HG03097 (cell line): ENCODE data around the gene RAPGEF2.
"Not testable (repeated sequence)": the region's sequence is repeated elsewhere in the genome, so short reads cannot be mapped to it uniquely, and the experiment has no call there.

Source experiments
- ATAC-seq: cut with Tn5 transposase; IDR thresholded peaks from one replicate; pipeline ENCODE4 v1.9.1; 2021; ENCODE audit not compliant: unreplicated experiment, low FRiP score

The RAPGEF2 gene

GRCh38 chr4:159158083-159158617, 55.3 kb downstream of the RAPGEF2 start:
- no peak for ATAC-seq

DNA sequence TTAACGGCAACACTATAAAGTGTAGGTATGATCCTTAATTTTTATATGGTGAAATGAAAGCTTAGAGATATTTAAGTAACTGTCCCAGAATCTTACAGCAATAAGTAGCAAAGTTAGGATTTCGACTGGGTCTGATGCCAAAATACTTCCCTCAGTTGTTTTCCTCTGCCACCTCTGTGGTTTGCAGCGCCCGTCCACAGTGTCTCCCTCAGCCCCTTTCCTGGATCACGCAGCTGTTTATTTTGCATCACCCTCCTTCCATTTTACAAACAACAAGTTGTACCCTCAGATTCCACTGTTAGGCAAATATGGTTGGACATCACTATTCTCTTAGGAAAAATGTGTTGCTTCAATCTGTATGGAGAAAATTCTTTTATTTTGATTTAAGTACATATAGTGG, 56.1 kb downstream of the RAPGEF2 start:
- ATAC-seq: no peak

DNA sequence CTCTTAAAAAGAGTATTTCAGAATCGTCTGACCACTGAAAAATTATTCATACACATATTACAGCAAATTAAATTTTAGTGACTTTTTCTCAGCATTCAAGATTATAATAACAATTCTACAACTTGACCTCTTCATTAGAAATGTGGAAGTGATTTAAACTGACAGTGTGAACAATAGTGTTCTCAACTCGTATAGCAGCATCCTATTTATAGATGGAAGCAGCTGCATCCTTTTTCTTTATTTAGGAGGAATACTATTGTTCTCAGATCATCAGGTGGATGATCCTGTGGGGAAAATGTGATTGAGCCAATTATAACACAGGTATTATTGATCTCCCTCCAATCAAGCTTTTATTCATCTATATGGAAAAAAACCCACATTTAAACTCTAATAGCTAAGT, 56.7 kb downstream of the RAPGEF2 start:
- ATAC-seq: no peak

- ATAC-seq: no peak
These were observed 57.4 kb downstream of the RAPGEF2 start for GRCh38 chr4:159160242-159160641.

DNA sequence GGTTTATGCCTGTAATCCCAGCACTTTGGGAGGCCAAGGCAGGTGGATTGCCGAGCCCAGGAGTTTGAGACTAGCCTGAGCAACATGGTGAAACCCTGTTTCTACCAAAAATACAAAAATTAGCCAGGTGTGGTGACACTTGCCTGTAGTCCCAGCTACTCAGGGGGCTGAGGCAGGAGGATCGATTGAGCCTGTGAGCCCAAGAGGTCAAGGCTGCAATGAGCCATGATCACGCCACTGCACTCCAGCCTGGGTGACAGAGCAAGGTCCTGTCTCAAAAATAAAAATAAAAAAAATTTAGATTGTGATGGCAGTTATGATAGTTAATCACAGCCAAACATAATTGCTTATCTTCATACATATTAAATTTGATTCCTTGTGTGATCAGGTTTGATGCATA, 58.6 kb downstream of the RAPGEF2 start:
- ATAC-seq: not testable (repeated sequence)

- no peak for ATAC-seq
These were observed 59.7 kb downstream of the RAPGEF2 start for GRCh38 chr4:159162576-159162975.

GRCh38 chr4:159163521-159163920, 60.6 kb downstream of the RAPGEF2 start:
- ATAC-seq: no peak

GRCh38 chr4:159169404-159170302, 66.8 kb downstream of the RAPGEF2 start:
- ATAC-seq: no peak

DNA sequence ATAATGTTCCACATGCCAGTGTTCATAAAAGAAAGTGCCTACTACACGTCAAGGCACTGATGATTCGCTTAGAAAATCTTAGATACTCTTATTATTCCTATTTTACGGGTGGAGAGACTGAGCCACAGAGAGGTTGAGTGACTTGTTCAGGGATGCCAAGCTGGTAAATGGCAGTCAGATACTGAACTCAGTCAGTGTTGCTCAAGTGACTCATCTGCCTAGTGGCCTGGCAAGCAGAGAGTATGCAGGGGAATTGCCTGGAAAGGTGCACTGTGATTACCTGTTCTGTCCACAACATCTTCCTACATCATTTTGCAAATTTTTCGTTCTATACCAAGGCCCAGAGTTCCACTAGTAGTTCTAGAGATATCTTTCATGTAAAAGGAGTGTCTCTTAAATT, 68.4 kb downstream of the RAPGEF2 start:
- no peak for ATAC-seq

DNA sequence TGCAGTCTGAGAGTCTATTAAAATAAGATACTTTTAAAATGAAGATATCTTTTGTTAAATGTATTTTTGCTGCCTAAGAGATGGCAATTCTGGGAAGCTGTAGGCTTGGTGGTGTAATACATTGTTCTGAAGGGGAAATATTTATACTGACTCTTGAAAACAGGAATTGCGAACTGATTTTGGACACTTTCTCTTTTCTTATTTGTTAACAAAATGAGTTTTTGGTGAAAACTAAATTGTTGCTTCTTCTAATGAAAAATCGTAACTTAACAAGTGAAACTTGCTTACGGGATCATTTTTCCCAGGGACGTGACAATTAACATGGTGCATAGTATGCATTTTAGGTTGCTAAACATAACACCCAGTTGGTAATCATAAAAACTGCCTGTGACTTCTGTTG, 71.0 kb downstream of the RAPGEF2 start:
- no peak for ATAC-seq

GRCh38 chr4:159174645-159175084, 71.8 kb downstream of the RAPGEF2 start:
- no peak for ATAC-seq

DNA sequence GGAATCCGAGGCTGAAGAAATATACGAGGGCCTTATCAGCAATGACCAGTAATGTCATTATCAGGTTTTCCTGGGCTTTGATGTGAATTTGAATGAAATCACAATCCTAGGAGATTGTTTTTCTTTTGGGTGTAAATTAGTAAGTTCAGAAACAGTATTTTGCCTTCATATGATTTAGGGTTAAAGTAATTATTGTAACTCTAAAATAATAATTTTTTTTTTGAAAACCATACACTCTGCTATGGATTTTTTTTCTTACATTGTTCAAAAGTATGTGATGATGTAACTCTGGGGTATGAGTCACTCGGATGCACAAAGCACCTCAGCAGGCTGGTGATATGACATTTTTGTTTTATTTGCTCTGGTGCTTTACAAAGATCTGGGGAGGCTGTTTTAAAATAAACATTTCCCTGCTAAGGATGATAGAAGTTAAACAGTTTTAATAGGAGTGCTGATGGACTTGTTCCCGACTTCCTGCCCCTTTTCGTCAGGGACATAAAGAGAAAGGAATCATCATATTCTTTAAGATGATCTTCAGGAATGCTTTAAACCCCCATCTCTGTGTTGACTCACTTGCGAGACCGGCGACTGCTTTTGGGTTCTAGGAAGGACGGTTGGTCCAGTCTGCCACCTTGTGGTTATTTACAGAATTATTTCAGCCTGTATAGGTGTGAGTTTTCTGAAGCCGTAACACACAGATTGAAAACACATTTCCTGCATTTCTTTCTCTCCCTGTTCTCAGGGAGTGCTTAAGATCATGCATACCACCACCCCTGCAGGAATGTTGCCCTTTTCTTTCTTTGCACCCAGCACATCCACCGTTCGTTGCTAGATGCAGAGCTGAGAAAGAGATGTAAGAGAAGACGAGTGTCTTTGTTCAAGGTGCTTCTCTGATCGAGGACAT, 72.5 kb downstream of the RAPGEF2 start:
- ATAC-seq: peak; percentile 47

DNA sequence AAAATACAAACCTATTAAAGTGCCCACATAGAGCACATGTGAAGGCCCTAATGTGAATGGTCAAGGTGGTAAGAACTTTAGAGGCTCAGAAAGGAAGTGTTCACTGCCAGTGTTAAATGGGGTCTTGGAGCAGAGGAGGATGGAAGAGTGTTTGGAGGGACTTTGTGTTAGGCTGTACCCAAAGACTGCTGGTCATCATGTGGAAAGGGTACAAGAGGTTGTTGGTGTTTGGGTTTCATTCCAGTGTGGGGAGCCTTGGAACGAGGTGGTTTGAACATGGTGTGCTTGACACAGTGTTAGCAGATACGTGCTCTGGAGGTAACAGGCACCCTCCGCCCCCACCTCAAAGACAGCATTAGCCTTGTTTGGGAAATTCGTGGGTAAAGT, 73.1 kb downstream of the RAPGEF2 start:
- ATAC-seq: no peak

DNA sequence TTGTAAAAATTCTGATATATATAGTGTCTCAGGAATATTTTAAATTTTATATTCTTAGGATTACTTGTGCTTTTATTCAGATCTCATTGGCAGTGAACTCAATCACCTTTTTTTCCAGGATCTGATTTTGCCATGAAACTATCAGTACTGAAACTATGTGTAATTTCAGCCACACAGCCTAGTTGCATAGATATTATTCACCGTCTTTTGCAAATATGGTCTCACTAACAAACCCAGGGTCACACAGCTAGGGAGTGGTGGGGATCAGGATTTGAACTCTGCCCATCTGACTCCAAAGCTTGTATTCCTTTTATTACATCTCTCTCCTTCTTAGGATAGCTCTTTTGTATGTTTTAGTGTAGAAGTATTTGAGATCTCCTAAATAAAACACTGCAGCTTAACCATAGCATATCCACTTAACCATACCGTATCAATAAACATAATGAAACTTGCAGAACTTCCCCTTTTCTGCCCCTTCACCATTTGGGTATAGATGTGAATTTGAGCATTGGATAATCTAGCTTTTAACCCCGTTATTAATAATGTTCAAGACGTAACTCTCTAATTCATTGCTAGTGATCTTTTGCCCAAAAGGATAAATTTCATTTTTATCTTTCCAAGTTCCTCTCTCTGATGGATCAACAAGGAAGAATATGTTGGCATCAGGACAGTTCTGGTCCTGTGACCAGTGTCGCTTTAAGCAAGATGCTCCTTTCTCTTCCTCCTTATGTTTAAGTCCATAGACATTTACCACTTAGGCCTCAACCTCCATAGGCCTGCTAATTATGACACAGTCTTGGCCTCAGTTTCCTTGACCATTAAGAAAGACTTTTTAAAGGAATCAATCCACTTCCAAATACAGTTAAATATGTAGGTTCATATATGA, 74.6 kb downstream of the RAPGEF2 start:
- ATAC-seq: no peak

GRCh38 chr4:159178151-159178546, 75.3 kb downstream of the RAPGEF2 start:
- ATAC-seq: no peak

GRCh38 chr4:159178979-159179969, 76.4 kb downstream of the RAPGEF2 start:
- ATAC-seq: no peak

DNA sequence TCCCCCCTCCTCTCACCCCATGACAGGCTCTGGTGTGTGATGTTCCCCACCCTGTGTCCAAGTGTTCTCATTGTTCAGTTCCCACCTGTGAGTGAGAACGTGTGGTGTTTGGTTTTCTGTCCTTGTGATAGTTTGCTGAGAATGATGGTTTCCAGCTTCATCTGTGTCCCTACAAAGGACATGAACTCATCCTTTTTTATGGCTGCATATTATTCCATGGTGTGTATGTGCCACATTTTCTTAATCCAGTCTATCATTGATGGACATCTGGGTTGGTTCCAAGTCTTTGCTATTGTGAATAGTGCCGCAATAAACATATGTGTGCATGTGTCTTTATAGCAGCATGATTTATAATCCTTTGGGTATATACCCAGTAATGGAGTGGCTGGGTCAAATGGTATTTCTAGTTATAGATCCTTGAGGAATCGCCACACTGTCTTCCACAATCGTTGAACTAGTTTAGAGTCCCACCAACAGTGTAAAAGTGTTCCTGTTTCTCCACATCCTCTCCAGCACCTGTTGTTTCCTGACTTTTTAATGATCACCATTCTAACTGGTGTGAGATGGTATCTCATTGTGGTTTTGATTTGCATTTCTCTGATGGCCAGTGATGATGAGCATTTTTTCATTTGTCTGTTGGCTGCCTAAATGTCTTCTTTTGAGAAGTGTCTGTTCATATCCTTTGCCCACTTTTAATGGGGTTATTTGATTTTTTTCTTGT, 81.2 kb downstream of the RAPGEF2 start:
- ATAC-seq: not testable (repeated sequence)

GRCh38 chr4:159185591-159186023, 82.7 kb downstream of the RAPGEF2 start:
- ATAC-seq: peak; percentile 57
